Stimulated activated CD4-positive, alpha-beta T cell treated with anti-CD3 and anti-CD28 coated beads, Interleukin-2, amount 100 ng/mL, for 48 hours (primary cell): Measurements from ENCODE around the gene ATP7A.
"Not testable (repeated sequence)": the region's sequence is repeated elsewhere in the genome, so short reads cannot be mapped to it uniquely, and the experiment has no call there.

Experiments
- DNase-seq, 2 donors: peaks; one replicate each; pipeline ENCODE4 v3.0.0-alpha.2; 2020

ATP7A gene

DNA sequence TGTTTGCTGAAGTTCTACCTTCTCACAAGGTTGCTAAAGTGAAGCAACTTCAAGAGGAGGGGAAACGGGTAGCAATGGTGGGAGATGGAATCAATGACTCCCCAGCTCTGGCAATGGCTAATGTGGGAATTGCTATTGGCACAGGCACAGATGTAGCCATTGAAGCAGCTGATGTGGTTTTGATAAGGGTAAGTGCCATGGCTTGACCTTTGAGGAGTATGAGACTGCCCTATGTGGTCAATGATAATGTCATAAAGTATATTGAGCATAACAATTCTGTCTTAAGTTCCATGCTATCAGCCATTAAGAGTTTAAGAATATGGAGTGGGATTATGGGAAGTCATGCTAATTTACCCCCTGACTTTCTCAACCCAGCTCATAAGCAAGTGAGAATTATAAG is 132.1 kb downstream of the ATP7A start:
- DNase-seq = no peak

DNA sequence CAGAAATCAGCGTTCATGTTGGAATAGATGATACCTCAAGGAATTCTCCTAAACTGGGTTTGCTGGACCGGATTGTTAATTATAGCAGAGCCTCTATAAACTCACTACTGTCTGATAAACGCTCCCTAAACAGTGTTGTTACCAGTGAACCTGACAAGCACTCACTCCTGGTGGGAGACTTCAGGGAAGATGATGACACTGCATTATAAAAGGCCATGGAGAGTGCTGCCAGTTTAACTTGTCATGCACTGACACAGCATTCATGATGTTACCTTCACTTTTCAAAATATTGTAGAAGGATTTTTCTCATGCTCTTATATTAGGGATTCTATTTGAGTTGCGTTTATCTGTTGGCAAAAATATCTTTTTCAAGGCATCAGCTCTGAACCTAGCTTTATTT is 135.9 kb downstream of the ATP7A start:
- no peak for DNase-seq

DNA sequence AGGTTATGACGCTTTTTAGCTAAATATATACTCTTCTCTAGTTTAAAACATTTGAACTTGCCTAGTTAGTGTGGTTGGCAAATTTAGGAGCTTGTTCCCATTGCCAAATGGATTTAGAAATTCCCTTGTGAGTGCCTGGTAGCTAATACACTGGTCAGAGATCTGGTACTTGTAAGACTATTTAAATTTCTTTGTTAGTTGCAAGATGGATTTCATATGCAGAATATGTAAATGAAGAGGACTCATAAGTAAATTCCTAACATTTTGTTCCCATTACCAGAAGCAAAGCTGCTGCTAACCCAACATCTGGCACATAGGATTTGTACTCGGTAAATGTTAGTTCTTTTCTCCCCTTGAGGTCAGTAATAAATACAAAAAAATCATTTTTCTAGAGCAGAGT is 137.6 kb downstream of the ATP7A start:
- no peak for DNase-seq

DNA sequence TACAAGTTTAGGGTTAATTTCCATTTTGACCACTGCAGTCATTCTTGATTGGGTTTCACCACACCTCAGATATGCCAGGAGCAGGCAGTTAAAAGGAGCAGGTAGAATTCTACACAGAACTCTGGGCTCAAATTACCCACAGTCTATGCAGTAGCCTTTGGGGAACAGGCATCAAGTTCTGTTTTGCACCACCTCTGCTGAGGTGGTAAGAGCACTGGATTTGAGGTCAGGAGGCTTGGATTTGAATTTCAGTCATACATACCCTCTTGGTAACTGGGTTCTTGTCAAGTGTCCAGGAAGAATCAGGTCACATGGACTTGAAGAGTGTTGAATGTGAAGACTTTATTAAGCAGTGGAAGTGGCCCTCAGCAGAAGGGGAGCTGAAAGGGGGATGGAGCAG is 153.2 kb downstream of the ATP7A start:
- DNase-seq = no peak

DNA sequence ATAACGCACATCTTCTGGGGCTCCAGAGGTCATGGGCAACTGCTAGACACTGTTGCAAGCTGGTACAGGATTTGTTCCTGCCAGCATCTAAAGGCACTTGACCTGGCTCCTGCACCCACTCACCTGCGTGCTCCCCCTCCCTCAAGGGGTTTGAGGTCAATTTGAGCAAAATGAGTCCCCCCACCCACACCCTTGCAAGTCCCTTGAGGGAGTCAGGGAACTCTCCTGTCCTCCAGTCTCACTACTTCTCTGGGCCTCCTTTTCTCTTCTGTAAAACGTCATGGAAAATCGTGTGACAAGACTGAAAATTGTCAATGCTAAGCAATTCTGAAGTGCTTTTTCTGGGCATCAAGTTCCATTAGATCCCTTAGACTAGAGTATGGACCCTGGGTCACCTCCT is 153.7 kb downstream of the ATP7A start:
- DNase-seq = no peak

DNA sequence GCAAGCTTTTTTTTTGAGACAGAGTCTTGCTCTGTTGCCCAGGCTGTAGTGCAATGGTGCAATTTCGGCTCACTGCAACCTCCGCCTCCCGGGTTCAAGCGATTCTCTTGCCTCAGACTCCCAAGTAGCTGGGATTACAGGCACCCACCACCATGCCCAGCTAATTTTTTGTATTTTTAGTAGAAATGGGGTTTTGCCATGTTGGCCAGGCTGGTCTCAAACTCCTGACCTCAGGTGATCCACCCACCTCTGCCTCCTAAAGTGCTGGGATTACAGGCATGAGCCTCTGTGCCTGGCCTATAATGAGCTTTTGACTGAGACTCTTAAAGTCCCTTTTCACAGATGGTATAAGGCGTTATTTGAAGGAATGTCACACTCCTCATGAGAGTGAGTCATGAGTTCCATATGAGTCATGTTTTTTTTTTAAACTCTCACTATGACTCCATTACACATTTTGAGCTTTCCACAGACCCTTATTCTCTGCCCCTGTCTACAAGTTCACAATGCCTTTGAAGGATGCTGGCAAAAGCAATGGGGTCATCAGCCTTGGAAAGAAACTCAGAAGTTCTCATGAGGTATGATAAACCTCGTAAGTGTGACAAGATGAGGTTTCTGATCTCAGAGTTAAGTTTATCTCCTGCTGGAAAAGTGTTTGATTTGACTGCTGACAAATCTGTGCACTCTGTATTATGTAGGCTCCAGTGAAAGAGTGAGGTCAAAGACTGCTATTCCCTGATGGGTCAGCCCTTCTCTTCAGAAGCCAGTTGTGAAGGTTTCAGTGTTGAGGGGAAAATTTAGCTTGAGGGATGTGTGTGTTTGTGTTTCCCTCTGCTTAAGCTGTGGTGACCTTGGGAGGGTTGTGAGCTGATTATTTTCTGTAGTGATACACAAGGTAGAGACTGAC is 154.5 kb downstream of the ATP7A start:
- DNase-seq = not testable (repeated sequence)

DNA sequence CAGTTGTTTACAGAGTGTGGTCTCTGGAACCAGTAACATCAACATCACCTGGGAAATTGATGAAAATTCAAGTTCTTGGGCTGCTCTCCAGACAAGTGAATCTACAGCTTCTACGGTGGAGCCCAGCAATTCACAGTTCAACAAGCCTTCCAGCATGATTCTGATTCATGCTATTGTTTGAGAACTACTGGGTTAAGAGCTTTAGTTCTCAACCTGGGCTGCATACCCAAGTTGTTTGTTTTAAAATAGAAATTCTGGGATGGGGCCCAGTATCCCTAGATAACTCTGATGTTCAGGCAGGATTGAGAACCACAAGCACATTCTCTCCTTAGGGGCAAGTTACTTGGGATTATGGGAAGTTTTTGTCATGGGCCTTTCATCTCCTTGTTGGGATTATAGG is 155.6 kb downstream of the ATP7A start:
- no peak for DNase-seq

DNA sequence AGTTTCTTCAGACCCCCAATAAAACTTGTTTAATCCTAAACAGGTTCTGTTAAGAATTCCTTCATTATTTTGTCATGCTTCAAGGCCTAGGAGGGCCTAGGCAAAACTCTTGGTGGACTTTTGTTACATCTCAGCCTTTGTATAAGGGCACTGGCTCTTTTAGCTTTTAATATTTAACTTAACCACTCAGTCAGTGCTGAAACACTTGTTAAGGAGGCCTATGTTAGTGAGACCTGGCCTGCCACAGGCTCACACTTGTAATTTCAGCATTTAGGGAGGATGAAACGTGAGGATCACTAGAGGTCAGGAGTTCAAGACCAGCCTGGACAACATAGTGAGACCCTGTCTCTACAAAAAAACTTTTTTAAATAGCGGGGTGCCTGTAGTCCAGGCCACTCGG is 160.8 kb downstream of the ATP7A start:
- no peak for DNase-seq

DNA sequence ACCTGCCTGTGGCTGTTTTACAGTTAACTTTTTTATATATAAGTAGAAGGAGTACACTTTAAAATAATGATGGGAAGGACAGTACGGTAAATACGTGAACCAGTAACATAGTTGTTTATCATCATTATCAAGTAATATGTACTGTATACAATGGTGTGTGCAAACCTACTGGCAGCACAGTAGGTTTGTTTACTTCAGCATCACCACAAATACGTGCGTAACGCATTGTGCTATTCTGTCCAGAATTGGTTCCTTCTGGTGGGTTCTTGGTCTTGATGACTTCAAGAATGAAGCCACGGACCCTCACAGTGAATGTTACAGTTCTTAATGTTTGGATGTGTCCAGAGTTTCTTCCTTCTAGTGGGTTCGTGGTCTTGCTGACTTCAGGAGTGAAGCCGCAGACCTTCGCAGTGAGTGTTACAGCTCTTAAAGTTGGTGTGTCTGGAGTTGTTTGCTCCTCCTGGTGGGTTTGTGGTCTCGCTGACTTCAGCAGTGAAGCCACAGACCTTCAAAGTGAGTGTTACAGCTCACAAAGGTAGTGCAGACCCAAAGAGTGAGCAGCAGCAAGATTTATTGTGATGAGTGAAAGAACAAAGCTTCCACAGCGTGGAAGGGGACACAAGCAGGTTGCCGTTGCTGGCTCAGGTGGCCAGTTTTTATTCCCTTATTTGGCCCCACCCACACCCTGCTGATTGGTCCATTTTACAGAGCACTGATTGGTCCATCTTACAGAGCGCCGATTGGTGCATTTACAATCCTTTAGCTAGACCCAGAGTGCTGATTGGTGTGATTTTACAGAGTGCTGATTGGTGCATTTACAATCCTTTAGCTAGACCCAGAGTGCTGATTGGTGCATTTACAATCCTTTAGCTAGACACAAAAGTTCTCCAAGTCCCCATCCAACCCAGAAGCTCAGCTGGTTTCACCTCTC is 162.9 kb downstream of the ATP7A start:
- DNase-seq = not testable (repeated sequence)

DNA sequence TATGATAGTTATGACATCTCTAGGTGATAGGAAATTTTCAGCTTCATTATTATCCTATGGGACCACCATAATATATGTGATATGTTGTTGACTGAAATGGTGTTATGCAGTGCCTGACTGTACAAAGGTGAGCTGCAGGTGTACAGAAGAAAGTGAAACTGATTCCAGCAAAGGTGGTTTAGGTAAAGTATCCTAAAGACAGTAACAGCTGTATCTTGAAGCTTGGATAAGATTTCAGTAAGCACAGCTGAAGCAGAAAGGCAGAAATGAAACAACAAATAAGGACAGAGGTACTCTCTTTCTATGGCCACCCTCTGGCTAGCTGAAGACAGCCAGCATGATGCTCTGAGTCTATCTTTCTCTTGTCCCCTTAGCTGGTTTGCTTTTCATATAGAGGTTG is 163.6 kb downstream of the ATP7A start:
- DNase-seq = no peak

DNA sequence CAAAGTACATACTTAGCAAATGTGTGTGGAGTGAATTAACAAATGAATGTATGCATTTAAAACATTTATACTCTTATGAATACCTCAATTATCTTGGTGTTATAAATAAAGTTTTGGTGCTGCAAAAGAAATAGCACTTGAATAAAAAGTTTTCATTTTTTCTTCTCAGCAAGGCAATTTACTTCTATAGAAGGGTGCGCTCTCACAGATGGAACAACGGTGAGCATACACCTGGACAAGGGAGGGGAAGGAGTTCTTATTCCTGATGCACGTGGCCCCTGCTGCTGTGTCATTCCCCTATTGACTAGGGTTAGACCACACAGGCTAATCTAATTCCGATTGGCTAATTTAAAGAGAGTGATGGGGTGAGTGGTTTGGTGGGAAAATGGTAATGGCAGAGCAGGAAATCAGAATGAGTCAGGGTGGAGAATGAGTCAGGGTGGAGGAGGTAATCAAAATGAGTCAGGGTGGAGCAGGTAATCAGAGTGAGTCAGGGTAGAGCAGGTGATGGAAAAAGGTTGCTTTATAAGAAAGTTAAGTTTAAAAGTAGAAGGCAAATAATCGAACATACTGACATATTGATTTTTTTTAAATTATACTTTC is 165.4 kb downstream of the ATP7A start:
- DNase-seq = no peak

DNA sequence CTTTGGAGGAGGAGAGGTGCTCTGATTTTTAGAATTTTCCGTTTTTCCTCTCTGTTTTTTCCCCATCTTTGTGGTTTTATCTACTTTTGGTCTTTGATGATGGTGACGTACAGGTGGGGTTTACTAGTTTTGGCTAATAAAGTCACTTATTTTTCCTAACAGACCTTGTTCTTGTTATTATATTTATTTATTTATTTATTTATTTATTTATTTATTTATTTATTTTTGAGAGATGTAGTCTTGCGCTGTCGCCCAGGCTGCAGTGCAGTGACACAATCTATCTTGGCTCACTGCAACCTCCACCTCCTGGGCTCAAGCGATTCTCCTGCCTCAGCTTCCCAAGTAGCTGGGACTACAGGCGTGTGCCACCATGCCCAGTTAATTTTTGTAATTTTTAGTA is 170.9 kb downstream of the ATP7A start:
- DNase-seq = not testable (repeated sequence)

DNA sequence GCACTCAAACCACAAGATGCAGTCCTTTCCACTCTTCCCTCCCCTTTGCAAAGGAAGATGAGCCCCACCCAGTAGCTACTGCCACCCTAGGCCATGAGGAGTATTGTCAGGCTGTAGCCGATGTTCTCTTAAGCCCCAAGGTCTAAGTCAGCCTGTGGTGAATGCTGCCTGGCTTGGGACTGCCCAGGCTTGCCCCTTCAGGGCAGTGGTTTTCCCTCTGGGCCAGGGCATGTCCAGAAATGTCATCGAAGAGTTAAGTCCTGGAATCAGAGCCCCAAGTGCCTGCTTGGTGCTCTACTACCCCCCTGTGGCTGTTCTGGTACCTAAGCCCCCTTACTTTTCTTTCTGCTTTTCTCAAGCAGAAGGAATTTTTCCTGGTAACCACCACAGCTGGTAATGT is 181.8 kb downstream of the ATP7A start:
- DNase-seq = no peak

DNA sequence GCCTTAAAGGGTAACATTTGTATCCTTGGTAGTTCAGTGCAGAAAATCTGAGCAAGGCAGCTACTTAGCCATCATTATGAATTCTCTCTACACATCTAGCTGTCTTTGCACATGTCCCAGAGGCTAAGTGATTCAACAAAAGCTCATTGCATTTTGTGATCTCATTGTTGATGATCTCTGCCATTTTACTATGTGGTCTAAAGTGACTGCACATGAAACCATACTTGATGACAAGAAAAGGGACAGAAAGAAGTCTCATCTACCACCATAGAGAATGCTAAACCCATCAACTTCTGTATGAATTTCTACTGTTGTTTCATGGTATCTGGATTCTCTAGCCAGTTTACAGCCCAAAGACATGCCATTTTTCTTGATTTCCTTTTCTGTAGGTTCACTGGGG is 187.6 kb downstream of the ATP7A start:
- no peak for DNase-seq
